ENCODE measurements around the gene ALG14.
"Not testable (repeated sequence)": the region's sequence is repeated elsewhere in the genome, so short reads cannot be mapped to it uniquely, and the experiment has no call there.

ALG14 gene, protein sequence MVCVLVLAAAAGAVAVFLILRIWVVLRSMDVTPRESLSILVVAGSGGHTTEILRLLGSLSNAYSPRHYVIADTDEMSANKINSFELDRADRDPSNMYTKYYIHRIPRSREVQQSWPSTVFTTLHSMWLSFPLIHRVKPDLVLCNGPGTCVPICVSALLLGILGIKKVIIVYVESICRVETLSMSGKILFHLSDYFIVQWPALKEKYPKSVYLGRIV

DNA sequence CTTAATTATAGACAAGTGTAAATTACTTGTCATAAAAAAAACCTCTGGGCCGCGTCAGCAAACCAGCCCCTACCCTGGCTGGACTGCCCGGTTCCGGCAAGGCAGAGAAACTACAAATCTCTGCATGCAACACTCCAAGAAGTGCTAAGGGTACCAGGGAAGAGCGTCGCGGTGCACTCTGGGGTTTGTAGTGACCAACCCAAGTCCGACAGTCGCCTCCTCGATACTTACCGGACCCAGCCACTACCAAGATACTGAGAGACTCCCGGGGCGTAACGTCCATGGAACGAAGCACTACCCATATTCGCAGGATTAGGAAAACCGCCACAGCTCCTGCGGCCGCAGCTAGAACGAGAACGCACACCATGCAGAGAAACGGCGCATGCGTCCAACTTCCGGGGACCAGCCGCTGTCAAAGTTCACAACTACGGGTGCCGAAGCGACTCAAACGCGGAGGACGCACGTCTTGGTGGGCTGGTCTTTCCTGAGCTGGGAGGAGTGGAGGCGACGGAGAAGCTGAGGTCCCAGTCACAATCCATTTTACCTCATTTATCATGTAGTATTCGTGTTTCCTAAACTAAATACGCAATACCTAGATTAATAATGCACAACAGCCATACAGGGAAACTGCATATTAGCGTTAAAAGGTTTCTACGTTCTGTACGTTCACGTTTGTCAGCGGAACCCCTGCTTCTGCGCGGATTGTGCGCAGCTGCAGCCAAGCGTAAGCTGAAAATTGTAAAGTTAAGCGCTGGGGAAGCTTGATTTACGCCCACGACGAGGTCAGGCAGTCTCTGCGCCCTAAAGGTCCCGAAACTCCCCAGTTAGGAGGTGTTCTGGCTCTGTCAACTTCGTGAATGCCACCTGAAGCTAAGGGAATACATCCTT lies at the start of gene ALG14:
TSS of gene ALG14 (minus strand) at position 420 of the 888 bp plus-strand sequence. CDS start at position 367, 53 bp downstream.
- peak; percentile 97 for DNase-seq

- no peak for DNase-seq
These were observed 49.5 kb upstream of the ALG14 start for GRCh38 chr1:95122151-95122697.

DNA sequence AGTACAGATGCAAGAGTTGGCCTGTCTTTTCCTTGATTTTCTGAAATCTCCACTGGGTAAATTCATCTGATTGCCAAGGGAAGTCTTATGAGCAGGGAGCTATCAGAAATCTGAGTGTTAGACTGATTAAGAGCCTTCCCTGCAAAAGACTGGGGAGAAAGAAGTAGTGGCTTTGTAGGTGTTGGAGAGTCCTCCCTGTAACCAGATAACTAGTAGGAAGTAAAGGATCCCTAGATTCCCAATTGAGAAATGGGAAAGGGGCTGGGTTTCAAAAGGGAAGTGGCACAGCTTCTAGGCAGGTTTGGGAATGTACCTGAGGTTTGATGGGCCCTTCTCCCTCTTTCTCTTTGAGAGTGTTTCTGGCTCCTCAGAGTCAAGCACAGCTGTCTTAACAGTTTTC lies 46.5 kb upstream of the ALG14 start:
- no peak for DNase-seq

GRCh38 chr1:95118710-95119109 lies 46.0 kb upstream of the ALG14 start:
- no peak for DNase-seq

DNA sequence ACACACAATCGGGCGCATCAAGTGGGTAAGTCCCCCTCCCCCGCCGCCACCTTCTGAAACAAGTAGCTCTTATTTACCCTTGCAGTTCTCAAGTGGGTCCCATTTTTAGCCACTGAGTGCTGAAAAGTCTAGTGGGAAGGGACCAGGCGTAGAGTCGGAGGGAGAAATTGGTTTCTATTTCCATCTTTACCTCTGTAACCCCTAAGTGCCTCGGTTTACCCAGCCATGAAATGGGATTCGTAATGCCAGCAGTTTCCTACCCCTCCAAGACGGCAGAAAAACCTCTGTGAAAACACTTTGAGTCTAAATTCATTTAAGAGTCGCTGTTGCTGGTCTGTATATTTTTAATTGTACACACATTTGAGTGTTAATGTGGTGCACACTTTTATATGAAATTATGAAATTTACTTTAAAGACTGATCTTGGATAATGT lies 45.3 kb upstream of the ALG14 start:
- DNase-seq, result peak; percentile 52

DNA sequence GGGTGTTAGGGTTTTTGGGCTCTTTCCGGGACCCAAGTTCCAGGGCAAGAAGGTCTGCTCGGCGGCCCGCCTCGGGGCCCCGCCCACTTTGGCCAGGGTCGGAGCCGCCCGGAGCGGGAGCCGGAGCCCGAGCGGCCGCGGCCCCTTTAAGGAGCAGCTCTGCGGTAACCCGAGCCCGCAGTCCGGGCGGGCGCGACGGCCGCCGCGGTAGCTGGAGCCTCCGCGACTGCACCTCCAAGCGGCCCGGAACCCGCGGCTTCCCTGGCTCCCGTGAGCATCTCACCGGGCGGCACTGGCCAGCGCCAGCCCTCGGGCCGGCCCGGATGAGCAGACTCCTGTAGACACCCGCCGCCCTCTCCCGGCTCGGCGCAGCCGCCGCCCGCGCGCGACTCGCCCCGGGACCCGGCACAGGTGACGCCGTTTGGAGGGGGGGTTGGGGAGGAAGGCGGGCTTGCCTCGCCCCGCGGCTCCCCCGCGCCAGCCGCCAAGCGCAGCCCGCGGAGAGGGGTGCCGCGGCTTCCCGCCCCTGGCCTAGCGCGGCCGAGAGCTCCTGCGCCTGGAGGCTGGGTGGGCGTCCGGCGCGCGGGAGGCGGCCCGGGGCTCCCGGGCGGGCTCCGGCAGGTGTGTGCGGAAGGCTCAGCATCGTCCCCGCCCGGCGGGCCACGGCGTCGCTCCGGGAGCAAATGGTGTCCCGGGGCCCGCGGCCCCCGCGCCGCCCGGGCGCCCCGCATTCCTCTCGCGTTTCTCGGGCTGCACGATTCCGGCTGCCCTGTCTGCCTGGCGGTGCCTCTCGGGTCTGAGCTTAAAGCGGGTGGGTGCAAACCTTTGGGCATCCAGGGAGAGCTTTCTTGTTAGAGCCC lies 44.7 kb upstream of the ALG14 start, which contains the start of gene TLCD4:
TSS of gene TLCD4 (plus strand) at position 149 of the 860 bp plus-strand sequence. CDS start 26,547 bp downstream, outside the sequence.
- peak; percentile 80 for DNase-seq

- peak; percentile 60 for DNase-seq
These were observed 43.9 kb upstream of the ALG14 start for GRCh38 chr1:95116580-95117206.

DNA sequence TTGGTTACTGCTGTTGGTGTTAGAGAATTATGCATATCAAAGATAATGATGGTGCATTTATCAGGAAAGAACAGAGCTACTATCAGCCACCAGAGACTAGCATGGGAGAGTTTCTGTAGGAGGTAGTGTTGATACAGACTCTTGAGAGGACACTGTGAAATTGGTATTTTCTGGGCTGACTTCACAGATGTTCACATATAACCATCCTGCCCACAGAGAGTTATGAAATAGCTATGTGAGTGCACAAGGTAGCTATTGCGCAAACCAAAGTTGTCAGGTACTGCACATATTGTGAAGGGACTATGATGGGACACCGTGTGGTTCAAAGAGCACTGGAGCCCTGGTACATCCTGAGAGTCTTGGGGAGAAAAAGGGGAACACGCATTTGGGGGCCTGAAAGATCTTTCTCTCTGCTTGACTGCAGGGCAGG lies 43.0 kb upstream of the ALG14 start:
- no peak for DNase-seq

DNA sequence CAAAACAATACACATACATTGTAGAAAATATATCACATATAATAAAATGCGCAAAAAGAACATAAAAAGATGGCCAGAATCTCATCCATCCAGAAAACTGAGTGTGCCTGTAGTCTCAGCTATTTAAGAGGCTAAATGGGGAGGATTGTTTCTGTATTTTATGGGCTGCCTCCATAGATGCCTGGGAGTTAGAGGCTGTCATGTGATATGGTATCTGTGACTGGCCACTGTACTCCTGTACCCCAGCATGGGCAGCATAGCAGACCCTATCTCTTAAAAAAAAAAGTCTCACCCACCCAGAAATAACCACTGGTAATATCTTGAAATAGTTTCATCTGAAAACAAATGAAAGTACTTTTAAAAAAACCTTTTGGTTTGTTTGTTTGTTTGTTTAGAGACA lies 40.9 kb upstream of the ALG14 start:
- DNase-seq, result no peak

GRCh38 chr1:95111014-95111413 lies 38.3 kb upstream of the ALG14 start:
- DNase-seq, result no peak

DNA sequence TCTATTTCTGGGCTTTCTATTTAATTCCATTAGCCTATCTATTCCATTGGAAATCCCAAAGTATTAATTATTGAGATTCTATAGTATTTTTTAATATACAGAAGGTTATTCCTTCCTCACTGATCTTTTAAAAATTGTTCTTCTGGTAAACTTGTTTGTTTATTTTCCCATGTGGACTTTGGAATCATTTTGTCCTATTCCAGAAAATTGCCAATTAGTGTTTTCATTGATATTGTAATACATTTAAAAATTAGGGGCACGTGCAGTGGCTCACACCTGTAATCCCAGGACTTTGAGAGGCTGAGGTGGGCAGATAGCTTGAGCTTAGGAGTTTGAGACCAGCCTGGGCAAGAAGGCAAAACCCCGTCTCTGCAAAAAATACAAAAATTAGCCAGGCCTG lies 36.0 kb upstream of the ALG14 start:
- no peak for DNase-seq

- DNase-seq, result no peak
These were observed 25.4 kb upstream of the ALG14 start for GRCh38 chr1:95098196-95098595.

DNA sequence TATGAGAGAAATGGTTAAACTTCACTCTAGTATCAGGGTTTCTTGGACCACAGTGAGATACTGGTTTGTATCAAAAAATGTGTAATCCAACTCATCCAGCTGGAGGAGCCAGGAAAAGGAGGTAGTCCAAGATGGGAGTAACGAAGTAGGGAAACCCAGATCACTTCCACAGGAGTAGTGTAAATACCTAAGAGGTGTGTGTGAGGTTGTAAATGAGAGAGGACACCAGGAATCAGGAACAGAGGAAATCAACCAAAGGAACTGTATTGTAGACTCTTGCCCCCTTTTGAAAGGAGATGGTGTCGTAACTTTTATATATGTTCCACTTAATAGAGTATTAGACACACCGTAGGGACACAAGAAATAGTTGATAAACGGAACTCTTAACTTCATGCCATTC lies 24.7 kb upstream of the ALG14 start:
- DNase-seq, result no peak

- no peak for DNase-seq
These were observed 23.6 kb upstream of the ALG14 start for GRCh38 chr1:95096218-95096841.

GRCh38 chr1:95095833-95096217 lies 23.1 kb upstream of the ALG14 start:
- DNase-seq, result no peak

DNA sequence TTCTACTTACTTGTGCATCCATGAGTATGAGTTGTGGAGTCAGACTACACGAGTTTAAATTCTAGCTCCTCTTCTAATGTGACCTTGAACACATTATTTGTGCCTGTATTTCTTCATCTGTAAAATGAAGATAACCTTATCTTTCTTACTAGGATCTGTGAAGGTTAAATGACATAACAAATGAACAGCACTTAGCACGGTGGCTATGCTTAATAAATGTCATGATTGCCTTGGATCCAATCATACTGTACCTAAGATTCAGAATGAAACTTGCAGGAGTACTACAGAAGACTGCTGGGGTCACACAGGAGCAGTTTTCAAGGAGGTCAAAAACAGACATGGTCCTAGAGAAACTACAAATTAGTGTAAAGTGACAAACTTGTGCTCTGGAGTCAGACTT lies 22.2 kb upstream of the ALG14 start:
- no peak for DNase-seq

DNA sequence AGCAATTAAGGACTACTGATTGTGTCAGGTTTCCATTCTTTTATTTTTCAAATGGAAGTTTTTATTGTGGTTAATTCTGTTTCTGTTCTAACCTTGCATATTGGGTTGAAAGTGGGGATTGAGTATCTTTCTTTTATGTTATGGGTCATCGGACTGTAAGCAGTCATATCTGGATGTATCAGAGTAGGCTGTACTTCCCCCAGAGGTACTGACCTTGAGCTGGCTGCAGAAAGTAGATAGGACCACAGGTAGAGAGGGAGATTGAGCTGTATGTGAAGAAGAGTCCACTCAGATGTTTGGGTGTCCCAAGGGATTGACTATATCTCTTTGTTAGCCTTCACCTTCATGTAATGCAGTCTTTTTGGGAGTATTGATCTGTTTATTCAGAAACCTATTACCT lies 20.5 kb upstream of the ALG14 start:
- no peak for DNase-seq

DNA sequence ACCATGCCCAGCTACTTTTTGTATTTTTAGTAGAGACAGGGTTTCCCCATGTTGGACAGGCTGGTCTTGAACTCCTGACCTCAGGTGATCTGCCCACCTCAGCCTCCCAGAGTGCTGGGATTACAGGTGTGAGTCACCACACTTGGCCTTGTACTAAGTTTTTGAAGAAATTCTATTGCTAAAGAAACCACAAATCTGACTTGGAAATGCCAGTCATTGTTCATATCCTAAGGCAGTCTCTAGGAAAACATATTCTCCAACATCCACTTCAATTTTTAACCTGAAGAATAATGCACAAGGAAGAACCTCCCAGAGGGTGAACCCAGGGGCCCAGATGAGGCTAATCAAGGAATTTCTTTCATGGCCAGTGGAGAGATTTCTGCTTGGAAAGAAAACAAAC lies 20.1 kb upstream of the ALG14 start:
- not testable (repeated sequence) for DNase-seq

GRCh38 chr1:95091290-95091689 lies 18.5 kb upstream of the ALG14 start:
- DNase-seq, result not testable (repeated sequence)

- no peak for DNase-seq
These were observed 17.0 kb upstream of the ALG14 start for GRCh38 chr1:95089650-95090287.

DNA sequence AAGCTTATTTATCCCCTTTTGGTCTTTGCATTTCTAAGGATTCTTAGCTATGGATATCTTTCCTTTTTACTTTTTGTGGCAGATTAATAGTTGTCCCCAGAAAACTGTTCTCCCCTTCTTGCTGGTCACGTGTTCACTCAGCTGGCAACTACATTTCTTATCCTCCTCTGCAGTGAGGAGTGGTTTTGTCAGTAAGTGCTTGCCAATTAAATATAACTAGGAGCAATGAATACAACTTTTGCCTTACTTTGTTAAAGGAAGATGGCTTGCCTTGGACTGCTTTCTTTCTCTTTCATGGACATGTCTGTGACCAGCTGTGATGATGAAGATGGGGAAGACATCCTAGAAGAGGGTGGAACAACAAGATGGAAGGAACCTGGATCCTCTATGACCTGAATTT lies 15.6 kb upstream of the ALG14 start:
- DNase-seq, result no peak

Measured in right forelimb (tissue), 1 donor.